Activated CD8-positive, alpha-beta T cell treated with anti-CD3 and anti-CD28 coated beads for 36 hours (primary cell): ENCODE results near the gene PARD6G. TPM values are rescaled to one million over a fixed set of nuclear protein-coding genes. Genes with fewer than 3 reads are reported as not detected.
"Not testable (repeated sequence)": the region's sequence is repeated elsewhere in the genome, so short reads cannot be mapped to it uniquely, and the experiment has no call there.

Source experiments
- ATAC-seq: fragments of 200-7000 bp; cut with Tn5 transposase; one replicate; pipeline ENCODE4 v1.10.0; 2021; ENCODE audit warnings: mild to moderate bottlenecking, moderate library complexity
- CTCF ChIA-PET: fragments of 350-600 bp; sonication (Branson Sonifier 250); formaldehyde crosslinking; loops from one replicate; lab custom pipeline; 2021; ENCODE audit warnings: antibody characterized with exemption; lab: Charles Lee
- POLR2A ChIA-PET: fragments of 350-600 bp; sonication (Branson Sonifier 250); formaldehyde crosslinking; loops from one replicate; lab custom pipeline; 2021; ENCODE audit warnings: antibody characterized with exemption; lab: Charles Lee
- DNase-seq: peaks from one replicate; pipeline ENCODE4 v3.0.0-alpha.2; 2020
- H3K27ac Mint-ChIP-seq: one replicate; pipeline ENCODE4 v1.8.0; 2021; ENCODE audit warnings: mild to moderate bottlenecking, mixed read lengths
- H3K27me3 Mint-ChIP-seq: one replicate; pipeline ENCODE4 v1.8.0; 2021; ENCODE audit warnings: mixed read lengths
- H3K36me3 Mint-ChIP-seq: one replicate; pipeline ENCODE4 v1.8.0; 2021; ENCODE audit warnings: low read depth, mixed read lengths
- H3K4me1 Mint-ChIP-seq: one replicate; pipeline ENCODE4 v1.8.0; 2021; ENCODE audit warnings: low read depth, mixed read lengths
- H3K4me3 Mint-ChIP-seq: one replicate; pipeline ENCODE4 v1.8.0; 2021; ENCODE audit warnings: mild to moderate bottlenecking, moderate library complexity, mixed read lengths
- H3K9me3 Mint-ChIP-seq: one replicate; pipeline ENCODE4 v1.8.0; 2021; ENCODE audit warnings: mixed read lengths
- CTCF ChIP-seq: fragments of 200-600 bp; IDR thresholded peaks from one replicate; pipeline ENCODE4 v1.8.0; 2022; ENCODE audit warnings: antibody characterized with exemption, mild to moderate bottlenecking
- intact Hi-C: fragments of 100-400 bp; cut with micrococcal nuclease; formaldehyde crosslinking; loops from one replicate; pipeline ENCODE4 v1.10.0; 2022
- total RNA-seq, 2 experiments: library from RNA; stranded (reverse); gene quantifications; one replicate each; pipeline ENCODE4 v1.2.3, GENCODE V29; 2021

Gene PARD6G
- total RNA-seq, 2 experiments from 2014 or later = 0.16 to 0.23 TPM

- H3K27ac Mint-ChIP-seq = no peak overlapping the region
- H3K27me3 Mint-ChIP-seq = peaks cover 15% of the 10 kb centered on the region
- DNase-seq (no peak), ATAC-seq (no peak)
- no peak for TF ChIP-seq CTCF
- no peaks in the 10 kb centered on the region for H3K36me3 Mint-ChIP-seq
- peaks cover 10% of the 10 kb centered on the region for H3K9me3 Mint-ChIP-seq
- H3K4me1 Mint-ChIP-seq = peaks cover 7% of the 10 kb centered on the region
- H3K4me3 Mint-ChIP-seq = no peak overlapping the region
- CTCF ChIA-PET = interaction anchor here (4.6 to 6.4 kb wide), 2 partner anchors 9 to 89 kb away, joined by 39 to 61 read pairs; no protein-coding TSS in a partner anchor
- POLR2A ChIA-PET = interaction anchor here (0.8 kb wide), 1 partner anchor 89 kb away, joined by 3 read pairs; no protein-coding TSS in a partner anchor
- intact Hi-C loops = no loop called here
Observed at GRCh38 chr18:80167331-80167730, 80.0 kb downstream of the PARD6G start.

GRCh38 chr18:80166725-80167124 lies 80.6 kb downstream of the PARD6G start:
- ATAC-seq (no peak), DNase-seq (no peak)
- intact Hi-C loops = no loop called here
- Mint-ChIP-seq H3K9me3 (peaks cover 10% of the 10 kb centered on the region), H3K36me3 (no peaks in the 10 kb centered on the region), H3K27me3 (peaks cover 15% of the 10 kb centered on the region), H3K4me3 (no peak overlapping the region), H3K4me1 (peaks cover 6% of the 10 kb centered on the region), H3K27ac (no peak overlapping the region)
- no peak for TF ChIP-seq CTCF
- ChIA-PET CTCF (interaction anchor here (6.4 kb wide), 1 partner anchor 8 kb away, joined by 61 read pairs; no protein-coding TSS in a partner anchor), POLR2A (no interaction called here)

- CTCF ChIA-PET = interaction anchor here (0.7 to 6.4 kb wide), 2 partner anchors 8 to 11 kb away, joined by 3 to 61 read pairs; no protein-coding TSS in a partner anchor
Observed at GRCh38 chr18:80166240-80166639, 81.1 kb downstream of the PARD6G start.

GRCh38 chr18:80164727-80165355 lies 82.5 kb downstream of the PARD6G start:
- intact Hi-C loops, H3K36me3 Mint-ChIP-seq, H3K27ac Mint-ChIP-seq, POLR2A ChIA-PET, H3K4me3 Mint-ChIP-seq, DNase-seq, ATAC-seq, H3K4me1 Mint-ChIP-seq, CTCF ChIA-PET: not testable (repeated sequence)
- Mint-ChIP-seq H3K9me3 (peaks cover 10% of the 10 kb centered on the region), H3K27me3 (peaks cover 10% of the 10 kb centered on the region)

More at GRCh38 chr18:80166240-80166639, 81.1 kb downstream of the PARD6G start:
- intact Hi-C loops = no loop called here
- ATAC-seq = no peak
- H3K4me3 Mint-ChIP-seq = no peak overlapping the region
- no peak overlapping the region for H3K27ac Mint-ChIP-seq
- H3K36me3 Mint-ChIP-seq = no peaks in the 10 kb centered on the region
- POLR2A ChIA-PET = no interaction called here
- peaks cover 11% of the 10 kb centered on the region for H3K27me3 Mint-ChIP-seq
- peaks cover 10% of the 10 kb centered on the region for H3K9me3 Mint-ChIP-seq
- H3K4me1 Mint-ChIP-seq = peaks cover 4% of the 10 kb centered on the region
- TF ChIP-seq CTCF = no peak
- no peak for DNase-seq

GRCh38 chr18:80163183-80163582 lies 84.1 kb downstream of the PARD6G start:
- no peak for ATAC-seq
- CTCF ChIA-PET = no interaction called here
- intact Hi-C loops = no loop called here
- Mint-ChIP-seq H3K36me3 (no peaks in the 10 kb centered on the region), H3K4me1 (peaks cover 5% of the 10 kb centered on the region), H3K9me3 (peaks cover 10% of the 10 kb centered on the region), H3K4me3 (no peak overlapping the region), H3K27me3 (peaks cover 7% of the 10 kb centered on the region), H3K27ac (no peak overlapping the region)
- TF ChIP-seq CTCF = no peak
- POLR2A ChIA-PET = no interaction called here
- DNase-seq = no peak
